ENCODE results near the gene POLR3E.

GRCh38 chr16:22346483-22346882, 49.3 kb downstream of the POLR3E start:
- TF ChIP-seq ATF2 (CRISPR knock-in tag; IDR thresholded peaks at IDR 0.05; ENCODE audit: borderline replicate concordance, low read depth) (no peak), CREM (CRISPR knock-in tag; IDR thresholded peaks at IDR 0.05) (no peak), CTCF (IDR thresholded peaks at IDR 0.05) (no peak), NR2C2 (CRISPR knock-in tag; IDR thresholded peaks at IDR 0.05) (no peak), ZNF263 (CRISPR knock-in tag; IDR thresholded peaks at IDR 0.05; ENCODE audit: low read depth) (no peak), ESRRA (CRISPR knock-in tag; IDR thresholded peaks at IDR 0.05; ENCODE audit: borderline replicate concordance) (no peak)

Measured in WTC11 (cell line).